CD4-positive, alpha-beta T cell (primary cell): ENCODE measurements around the gene SERPINA6. TPM values are rescaled to one million over a fixed set of nuclear protein-coding genes. Genes with fewer than 3 reads are reported as not detected.

Experiments
- ATAC-seq: fragments of 200-7000 bp; cut with Tn5 transposase; one replicate; pipeline ENCODE4 v1.10.0; 2022; ENCODE audit warnings: mild to moderate bottlenecking; ENCODE audit not compliant: poor library complexity
- CTCF ChIA-PET: fragments of 350-600 bp; sonication (Branson Sonifier 250); formaldehyde crosslinking; loops from one replicate; lab custom pipeline; 2021; ENCODE audit warnings: antibody characterized with exemption, inconsistent platforms; lab: Charles Lee
- POLR2A ChIA-PET: fragments of 350-600 bp; sonication (Branson Sonifier 250); formaldehyde crosslinking; loops from one replicate; lab custom pipeline; 2021; ENCODE audit warnings: antibody characterized with exemption, inconsistent platforms; lab: Charles Lee
- DNase-seq, 14 experiments: peaks; one replicate each; pipeline ENCODE4 v3.0.0-alpha.2; 2013 to 2020; ENCODE audit warnings: mixed read lengths in 2 of 14
- H3K27ac ChIP-seq, 2 donors: one replicate each; pipeline versions ENCODE4 v1.5.1 to v1.7.0; 2013; ENCODE audit warnings: low read length in 2 of 2, low read depth in 1 of 2, mild to moderate bottlenecking in 1 of 2
- H3K27me3 ChIP-seq, 2 experiments: 1 replicate in 1 of 2; 2 replicates in 1 of 2; pipeline versions ENCODE4 v1.6.1 to v1.7.0; 2013; ENCODE audit warnings: low read length in 2 of 2, control low read depth in 1 of 2, mild to moderate bottlenecking in 1 of 2, moderate library complexity in 1 of 2; ENCODE audit not compliant: insufficient read depth in 2 of 2, control insufficient read depth in 1 of 2
- H3K36me3 ChIP-seq: one replicate; pipeline ENCODE4 v1.6.1; 2013; ENCODE audit warnings: low read length, control low read depth; ENCODE audit not compliant: insufficient read depth
- H3K4me1 ChIP-seq: one replicate; pipeline ENCODE4 v1.6.1; 2013; ENCODE audit warnings: low read length, control low read depth; ENCODE audit not compliant: insufficient read depth
- H3K4me3 ChIP-seq: one replicate; pipeline ENCODE4 v1.5.1; 2013; ENCODE audit warnings: mild to moderate bottlenecking, low read length, moderate library complexity
- H3K9me3 ChIP-seq, 2 experiments: 1 replicate in 1 of 2; 2 replicates in 1 of 2; pipeline versions ENCODE4 v1.6.1 to v1.7.0; 2013; ENCODE audit warnings: low read length in 2 of 2, mild to moderate bottlenecking in 2 of 2, control low read depth in 1 of 2, moderate library complexity in 1 of 2; ENCODE audit not compliant: control insufficient read depth in 1 of 2, insufficient read depth in 1 of 2
- H3K27ac Mint-ChIP-seq: one replicate; pipeline ENCODE4 v1.8.0; 2020; ENCODE audit warnings: mixed read lengths
- H3K27me3 Mint-ChIP-seq: one replicate; pipeline ENCODE4 v1.8.0; 2021; ENCODE audit warnings: mixed read lengths
- H3K36me3 Mint-ChIP-seq: one replicate; pipeline ENCODE4 v1.8.0; 2021; ENCODE audit warnings: low read depth, mixed read lengths
- H3K4me1 Mint-ChIP-seq: one replicate; pipeline ENCODE4 v1.8.0; 2021; ENCODE audit warnings: low read depth, mixed read lengths
- H3K4me3 Mint-ChIP-seq: one replicate; pipeline ENCODE4 v1.8.0; 2020; ENCODE audit warnings: mild to moderate bottlenecking, mixed read lengths
- H3K9me3 Mint-ChIP-seq: one replicate; pipeline ENCODE4 v1.8.0; 2020; ENCODE audit warnings: mixed read lengths
- intact Hi-C, 2 experiments: fragments of 100-400 bp; cut with DNase I in 1 of 2; cut with micrococcal nuclease in 1 of 2; formaldehyde crosslinking; loops; one replicate each; pipeline versions ENCODE4 v1.15.1 to v1.9.0; 2023 to 2025; cut with DNase I, micrococcal nuclease
- total RNA-seq, 174 experiments: library from RNA in 2 of 174; stranded (reverse) in 2 of 174; gene quantifications; one replicate each; pipeline ENCODE4 v1.2.3 and lab custom pipeline; 2021 to 2026
- TF ChIP-seq, protein P1 (sequence below): fragments of 200-600 bp; IDR thresholded peaks from one replicate; pipeline ENCODE4 v1.8.0; 2022; ENCODE audit warnings: antibody characterized with exemption, mild to moderate bottlenecking

SERPINA6 gene
- total RNA-seq, 2 experiments from 2014 or later, result not detected

DNA sequence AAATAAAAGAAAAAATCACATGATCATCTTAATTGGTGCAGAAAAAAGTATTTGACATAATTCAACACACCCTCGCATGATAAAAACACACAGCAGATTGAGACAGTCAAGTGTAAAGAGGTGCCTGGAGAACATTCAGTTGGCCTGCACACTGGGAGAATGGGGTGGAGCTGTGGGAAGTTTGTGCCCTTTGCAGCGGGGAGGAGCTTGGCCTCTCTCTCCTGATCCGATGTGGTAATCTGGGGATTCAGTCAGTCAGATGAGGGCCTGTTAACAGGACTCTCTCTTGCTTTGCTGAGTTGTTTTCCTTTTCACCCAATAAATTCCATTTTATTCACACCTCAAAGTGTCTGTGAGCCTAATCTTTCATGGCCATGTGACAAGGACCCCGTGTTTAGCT, 5.9 kb downstream of the SERPINA6 start:
- H3K9me3 ChIP-seq, result peaks cover 0 to 6% of the 10 kb centered on the region in 2 experiments
- Mint-ChIP-seq H3K4me3 (no peak overlapping the region), H3K27ac (no peak overlapping the region), H3K9me3 (peaks cover 2% of the 10 kb centered on the region), H3K27me3 (no peaks in the 10 kb centered on the region), H3K36me3 (no peaks in the 10 kb centered on the region), H3K4me1 (no peaks in the 10 kb centered on the region)
- ChIA-PET CTCF (no interaction called here), POLR2A (no interaction called here)
- TF ChIP-seq, protein P1, sequence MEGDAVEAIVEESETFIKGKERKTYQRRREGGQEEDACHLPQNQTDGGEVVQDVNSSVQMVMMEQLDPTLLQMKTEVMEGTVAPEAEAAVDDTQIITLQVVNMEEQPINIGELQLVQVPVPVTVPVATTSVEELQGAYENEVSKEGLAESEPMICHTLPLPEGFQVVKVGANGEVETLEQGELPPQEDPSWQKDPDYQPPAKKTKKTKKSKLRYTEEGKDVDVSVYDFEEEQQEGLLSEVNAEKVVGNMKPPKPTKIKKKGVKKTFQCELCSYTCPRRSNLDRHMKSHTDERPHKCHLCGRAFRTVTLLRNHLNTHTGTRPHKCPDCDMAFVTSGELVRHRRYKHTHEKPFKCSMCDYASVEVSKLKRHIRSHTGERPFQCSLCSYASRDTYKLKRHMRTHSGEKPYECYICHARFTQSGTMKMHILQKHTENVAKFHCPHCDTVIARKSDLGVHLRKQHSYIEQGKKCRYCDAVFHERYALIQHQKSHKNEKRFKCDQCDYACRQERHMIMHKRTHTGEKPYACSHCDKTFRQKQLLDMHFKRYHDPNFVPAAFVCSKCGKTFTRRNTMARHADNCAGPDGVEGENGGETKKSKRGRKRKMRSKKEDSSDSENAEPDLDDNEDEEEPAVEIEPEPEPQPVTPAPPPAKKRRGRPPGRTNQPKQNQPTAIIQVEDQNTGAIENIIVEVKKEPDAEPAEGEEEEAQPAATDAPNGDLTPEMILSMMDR, result no peak
- DNase-seq (no peak), ATAC-seq (no peak)
- H3K36me3 ChIP-seq, result no peaks in the 10 kb centered on the region
- intact Hi-C loops, result no loop called here
- no peak overlapping the region for H3K4me3 ChIP-seq
- H3K27me3 ChIP-seq, result peaks cover 0 to under 1% of the 10 kb centered on the region in 2 experiments
- H3K4me1 ChIP-seq, result no peaks in the 10 kb centered on the region
- H3K27ac ChIP-seq, result no peak overlapping the region

DNA sequence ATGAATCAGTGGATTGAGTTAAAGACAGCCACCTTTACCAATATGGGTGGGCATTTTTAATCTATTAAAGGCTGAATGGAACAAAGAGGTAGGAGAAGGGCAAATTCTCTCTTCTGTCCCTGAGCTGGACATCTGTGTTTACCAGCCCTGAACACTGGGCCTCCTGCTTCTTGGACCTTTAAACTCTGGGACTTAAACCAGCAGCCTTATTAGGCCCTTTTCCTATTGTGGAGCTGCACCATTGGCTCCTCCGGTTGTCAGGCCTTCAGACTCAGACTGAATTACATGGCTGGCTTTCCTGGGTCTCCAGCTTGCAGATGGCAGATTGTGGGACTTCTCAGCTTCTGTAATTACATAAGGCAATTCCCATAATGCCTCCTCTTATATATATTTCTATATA, 6.4 kb downstream of the SERPINA6 start:
- Mint-ChIP-seq H3K9me3 (peaks cover 2% of the 10 kb centered on the region), H3K4me3 (no peak overlapping the region), H3K36me3 (no peaks in the 10 kb centered on the region), H3K27ac (no peak overlapping the region), H3K27me3 (peaks cover 3% of the 10 kb centered on the region), H3K4me1 (no peaks in the 10 kb centered on the region)
- no peak overlapping the region for H3K27ac ChIP-seq
- no peaks in the 10 kb centered on the region for H3K36me3 ChIP-seq
- DNase-seq (no peak), ATAC-seq (no peak)
- CTCF ChIA-PET, result no interaction called here
- no peaks in the 10 kb centered on the region for H3K4me1 ChIP-seq
- POLR2A ChIA-PET, result no interaction called here
- intact Hi-C loops, result no loop called here
- H3K4me3 ChIP-seq, result no peak overlapping the region
- TF ChIP-seq, protein P1, result no peak
- peaks cover 0 to 2% of the 10 kb centered on the region in 2 experiments for H3K27me3 ChIP-seq
- peaks cover 0 to 6% of the 10 kb centered on the region in 2 experiments for H3K9me3 ChIP-seq

DNA sequence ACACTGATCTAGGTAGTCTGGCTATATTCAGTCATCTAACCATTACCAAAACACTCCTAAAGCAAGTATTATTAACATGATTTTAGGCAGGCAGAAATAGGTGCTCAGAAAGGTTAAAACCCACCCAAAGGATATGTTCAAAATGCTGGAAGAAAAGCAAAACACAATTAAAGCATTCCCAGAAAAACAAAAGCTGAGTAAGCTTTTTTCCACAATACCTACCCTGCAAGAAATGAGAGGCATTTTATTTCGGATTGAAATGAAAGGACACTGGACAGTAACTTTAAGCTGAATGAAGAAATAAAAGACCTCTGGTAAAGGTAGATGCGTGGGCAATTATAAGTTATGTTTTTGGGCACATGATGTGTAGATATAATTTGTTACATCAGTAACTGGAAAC, 8.2 kb downstream of the SERPINA6 start:
- Mint-ChIP-seq H3K9me3 (peaks cover 2% of the 10 kb centered on the region), H3K4me3 (no peak overlapping the region), H3K4me1 (no peaks in the 10 kb centered on the region), H3K27me3 (peaks cover 3% of the 10 kb centered on the region), H3K36me3 (no peaks in the 10 kb centered on the region), H3K27ac (no peak overlapping the region)
- H3K27me3 ChIP-seq, result peaks cover 0 to 2% of the 10 kb centered on the region in 2 experiments
- H3K9me3 ChIP-seq, result peaks cover 0 to 10% of the 10 kb centered on the region in 2 experiments
- H3K4me1 ChIP-seq, result no peaks in the 10 kb centered on the region
- no peak for ATAC-seq
- ChIA-PET POLR2A (no interaction called here), CTCF (no interaction called here)
- intact Hi-C loops, result no loop called here
- TF ChIP-seq, protein P1, result no peak
- H3K36me3 ChIP-seq, result no peaks in the 10 kb centered on the region
- no peak for DNase-seq
- no peak overlapping the region for H3K4me3 ChIP-seq
- H3K27ac ChIP-seq, result no peak overlapping the region
